H1 (cell line): ENCODE results near the gene NELL2. TPM values are rescaled to one million over a fixed set of nuclear protein-coding genes. Genes with fewer than 3 reads are reported as not detected.

Experiments
- CTCF ChIA-PET: fragments of 300-600 bp; sonication (Branson Sonifier 250); formaldehyde crosslinking; loops from one replicate; lab custom pipeline; 2021; ENCODE audit not compliant: partially characterized antibody; lab: Charles Lee
- POLR2A ChIA-PET: fragments of 300-600 bp; sonication (Branson Sonifier 250); formaldehyde crosslinking; loops from one replicate; lab custom pipeline; 2021; ENCODE audit warnings: inconsistent platforms; ENCODE audit not compliant: partially characterized antibody; lab: Charles Lee
- DNase-seq, 2 experiments: peaks; one replicate each; pipeline versions ENCODE4 v3.0.0 to v3.0.0-alpha.2; 2010 to 2022; ENCODE audit warnings: low spot score in 2 of 2, low read depth in 1 of 2, mixed read lengths in 1 of 2
- FAIRE-seq: peaks from 2 replicates; lab custom pipeline; 2011; peaks lifted over from hg19 to GRCh38; lab: Jason Lieb, UNC
- H2AFZ ChIP-seq: 2 replicates; pipeline ENCODE4 v1.8.1; 2012; ENCODE audit warnings: low read length, inconsistent platforms
- H2AK5ac ChIP-seq: 2 replicates; pipeline ENCODE4 v1.6.1; 2013; ENCODE audit warnings: low read depth, low read length
- H2BK120ac ChIP-seq: replicated peaks from 2 replicates; pipeline ENCODE3; 2013; ENCODE audit warnings: low read depth, low read length, inconsistent platforms
- H2BK12ac ChIP-seq: 2 replicates; pipeline ENCODE4 v1.6.1; 2013; ENCODE audit warnings: low read depth, low read length
- H2BK15ac ChIP-seq: 2 replicates; pipeline ENCODE4 v1.6.1; 2013; ENCODE audit warnings: low read length
- H2BK20ac ChIP-seq: 2 replicates; pipeline ENCODE4 v1.6.1; 2013; ENCODE audit warnings: low read length
- H2BK5ac ChIP-seq: 2 replicates; pipeline ENCODE4 v1.6.1; 2013; ENCODE audit warnings: low read depth, low read length
- H3K14ac ChIP-seq: 2 replicates; pipeline ENCODE4 v1.6.1; 2013; ENCODE audit warnings: inconsistent platforms; ENCODE audit not compliant: insufficient read length
- H3K18ac ChIP-seq: 2 replicates; pipeline ENCODE4 v1.6.1; 2013; ENCODE audit warnings: low read length; ENCODE audit errors: extremely low read depth
- H3K23ac ChIP-seq: 2 replicates; pipeline ENCODE4 v1.6.1; 2013; ENCODE audit warnings: inconsistent platforms; ENCODE audit not compliant: insufficient read length
- H3K23me2 ChIP-seq: 2 replicates; pipeline ENCODE4 v1.6.1; 2013; ENCODE audit warnings: low read depth, low read length
- H3K27ac ChIP-seq: 2 replicates; pipeline ENCODE4 v1.6.1; 2011; ENCODE audit warnings: low read depth, low read length, inconsistent platforms
- H3K27me3 ChIP-seq, 4 experiments: replicated peaks in 1 of 4; 1 replicate in 1 of 4; 2 replicates in 3 of 4; pipeline versions ENCODE4 v1.6.1 to v1.8.1; 2011 to 2013; ENCODE audit warnings: low read length in 3 of 4, mild to moderate bottlenecking in 3 of 4, inconsistent platforms in 2 of 4, mixed read lengths in 2 of 4, moderate library complexity in 1 of 4; ENCODE audit not compliant: control insufficient read depth in 3 of 4, insufficient read depth in 3 of 4; ENCODE audit errors: extremely low read depth in 1 of 4
- H3K36me3 ChIP-seq, 4 experiments: 2 replicates each; pipeline versions ENCODE4 v1.6.1 to v1.8.1; 2011 to 2013; ENCODE audit warnings: mild to moderate bottlenecking in 4 of 4, low read length in 3 of 4, moderate library complexity in 2 of 4, control low read depth in 1 of 4, inconsistent platforms in 1 of 4; ENCODE audit not compliant: insufficient read depth in 4 of 4, control insufficient read depth in 2 of 4
- H3K4ac ChIP-seq: replicated peaks from 2 replicates; pipeline ENCODE3; 2013; ENCODE audit warnings: low read length, low read depth, mixed read lengths, inconsistent platforms; ENCODE audit not compliant: insufficient read length
- H3K4me1 ChIP-seq, 4 experiments: replicated peaks in 1 of 4; 1 replicate in 1 of 4; 2 replicates in 3 of 4; pipeline versions ENCODE4 v1.6.1 to v1.8.1; 2011 to 2013; ENCODE audit warnings: low read length in 3 of 4, inconsistent platforms in 2 of 4, mixed read lengths in 1 of 4; ENCODE audit not compliant: insufficient read depth in 4 of 4, control insufficient read depth in 3 of 4
- H3K4me2 ChIP-seq, 2 experiments: 2 replicates each; pipeline versions ENCODE4 v1.6.1 to v1.8.1; 2011 to 2013; ENCODE audit warnings: low read depth in 2 of 2, low read length in 2 of 2, control low read depth in 1 of 2, inconsistent platforms in 1 of 2, mild to moderate bottlenecking in 1 of 2; ENCODE audit not compliant: insufficient read depth in 1 of 2
- H3K4me3 ChIP-seq, 4 experiments: fragments of 200-600, 300-600 bp in 1 of 4; sonication (generic), shearing (Covaris generic), sonication (Bioruptor Twin) in 1 of 4; 2 replicates each; pipeline versions ENCODE4 v1.5.1 to v1.8.1; 2011 to 2016; ENCODE audit warnings: low read length in 4 of 4, low read depth in 3 of 4, control low read depth in 2 of 4, inconsistent platforms in 2 of 4, mild to moderate bottlenecking in 2 of 4, mixed read lengths in 1 of 4, moderate library complexity in 1 of 4; ENCODE audit not compliant: insufficient read depth in 2 of 4; ENCODE audit errors: extremely low read depth in 1 of 4
- H3K56ac ChIP-seq: replicated peaks from 2 replicates; pipeline ENCODE3; 2013; ENCODE audit warnings: low read depth, mild to moderate bottlenecking, mixed read lengths, low read length, inconsistent platforms; ENCODE audit not compliant: insufficient read length
- H3K79me1 ChIP-seq: 2 replicates; pipeline ENCODE4 v1.6.1; 2013; ENCODE audit warnings: low read depth, low read length, control low read depth
- H3K79me2 ChIP-seq, 2 experiments: 2 replicates each; pipeline versions ENCODE4 v1.6.1 to v1.8.1; 2012 to 2013; ENCODE audit warnings: low read length in 2 of 2, mild to moderate bottlenecking in 2 of 2, inconsistent platforms in 1 of 2; ENCODE audit not compliant: insufficient read depth in 2 of 2, control insufficient read depth in 1 of 2
- H3K9ac ChIP-seq, 4 experiments: replicated peaks in 1 of 4; 1 replicate in 1 of 4; 2 replicates in 3 of 4; pipeline versions ENCODE4 v1.6.1 to v1.8.1; 2011 to 2013; ENCODE audit warnings: low read depth in 3 of 4, low read length in 3 of 4, control low read depth in 2 of 4, mild to moderate bottlenecking in 2 of 4, moderate library complexity in 2 of 4, inconsistent platforms in 1 of 4; ENCODE audit errors: extremely low read depth in 1 of 4
- H3K9me3 ChIP-seq, 2 experiments: 2 replicates each; pipeline versions ENCODE4 v1.6.1 to v1.8.1; 2012 to 2013; ENCODE audit warnings: mild to moderate bottlenecking in 2 of 2, moderate library complexity in 2 of 2, control low read depth in 1 of 2, inconsistent platforms in 1 of 2, low read depth in 1 of 2, low read length in 1 of 2, mixed read lengths in 1 of 2; ENCODE audit not compliant: insufficient read depth in 2 of 2
- H4K20me1 ChIP-seq, 2 experiments: replicated peaks in 1 of 2; 2 replicates each; pipeline versions ENCODE3 to v1.8.1; 2011 to 2013; ENCODE audit warnings: inconsistent platforms in 2 of 2, low read length in 2 of 2, mild to moderate bottlenecking in 1 of 2; ENCODE audit not compliant: insufficient read depth in 2 of 2, control insufficient read depth in 1 of 2
- H4K5ac ChIP-seq: 2 replicates; pipeline ENCODE4 v1.6.1; 2013; ENCODE audit warnings: low read length, low read depth, mixed read lengths, inconsistent platforms; ENCODE audit not compliant: insufficient read length
- H4K8ac ChIP-seq: 2 replicates; pipeline ENCODE4 v1.8.0; 2013; ENCODE audit warnings: mild to moderate bottlenecking, moderate library complexity, low read length, inconsistent platforms; ENCODE audit not compliant: insufficient read depth; ENCODE audit errors: extremely low read depth
- H4K91ac ChIP-seq: replicated peaks from 2 replicates; pipeline ENCODE3; 2013; ENCODE audit warnings: low read length, mixed read lengths, inconsistent platforms; ENCODE audit not compliant: insufficient read length
- NRF1 ChIP-seq: IDR thresholded peaks from 2 replicates; pipeline ENCODE4 v1.6.1; 2011; ENCODE audit warnings: mild to moderate bottlenecking, low read depth, low read length, improper control_type of control experiment
- RXRA ChIP-seq: IDR thresholded peaks from 2 replicates; pipeline ENCODE4 v1.6.1; 2011; ENCODE audit warnings: low read depth, mild to moderate bottlenecking, low read length, moderate library complexity; ENCODE audit not compliant: insufficient read depth
- polyA plus RNA-seq, 7 experiments: library from polyadenylated mRNA; depleted of rRNA in 3 of 7; stranded (reverse) in 5 of 7; unstranded in 2 of 7; fragments of >200 nt in 5 of 7; fragments of 200-250 nt in 2 of 7; gene quantifications; 1 replicate in 5 of 7; 2 replicates in 1 of 7; 4 replicates in 1 of 7; pipeline versions ENCODE4 v1.2.1 to v1.2.3, GENCODE V29; 2011 to 2013; ENCODE audit warnings: missing spikeins in 2 of 7, mixed read lengths in 2 of 7
- total RNA-seq: library from RNA; stranded (reverse); fragmentation: NEBNext Ultra II Directional; extraction: Animal tissue kit (Norgen Biotek cat#: 25700); gene quantifications from 2 replicates; pipeline ENCODE4 v1.2.1, GENCODE V29; 2021

Gene NELL2
- total and polyA plus RNA-seq, 2 of the 8 experiments (the other 6 are each of a cell fraction or from before 2014, with no cell fraction given): 54.2 to 56.8 TPM

DNA sequence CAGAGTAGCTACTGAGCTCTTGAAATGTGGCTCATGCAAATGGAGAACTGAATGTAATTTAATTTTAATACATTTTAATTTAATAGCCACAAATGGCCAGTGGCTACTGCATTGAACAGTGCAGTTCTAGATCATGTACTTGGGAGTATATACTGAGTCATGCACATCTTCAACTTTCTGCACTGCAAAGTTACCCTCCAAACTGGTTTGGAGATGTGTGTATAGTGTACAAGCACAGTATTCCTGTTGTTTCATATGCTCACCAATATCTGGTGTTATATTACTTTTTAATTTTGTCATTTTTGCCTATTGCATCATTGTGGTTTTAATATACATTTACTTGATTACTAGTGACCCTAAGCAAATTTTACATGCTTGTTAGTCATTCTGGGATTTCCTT, 372.8 kb downstream of the NELL2 start:
- no peaks in the 10 kb centered on the region for H4K20me1 ChIP-seq
- no peak overlapping the region for H3K56ac ChIP-seq
- no peak overlapping the region for H2BK20ac ChIP-seq
- ChIA-PET POLR2A (no interaction called here), CTCF (interaction anchor here (0.9 kb wide), 1 partner anchor 22 kb away, joined by 3 read pairs; no protein-coding TSS in a partner anchor)
- no peak for DNase-seq
- no peak overlapping the region for H3K4me2 ChIP-seq
- no peak overlapping the region for H2BK5ac ChIP-seq
- H3K79me1 ChIP-seq: no peaks in the 10 kb centered on the region
- no peak overlapping the region for H3K9ac ChIP-seq
- no peak overlapping the region for H2BK12ac ChIP-seq
- H3K9me3 ChIP-seq: peaks cover 0 to 10% of the 10 kb centered on the region in 2 experiments; a peak in 1 of 4 replicates
- FAIRE-seq: no peak
- H2BK15ac ChIP-seq: no peak overlapping the region
- no peak overlapping the region for H2AFZ ChIP-seq
- H3K79me2 ChIP-seq: no peaks in the 10 kb centered on the region
- H3K27me3 ChIP-seq: no peaks in the 10 kb centered on the region
- H3K23me2 ChIP-seq: no peaks in the 10 kb centered on the region
- no peak overlapping the region for H4K91ac ChIP-seq
- no peak overlapping the region for H3K18ac ChIP-seq
- no peak for TF ChIP-seq RXRA
- TF ChIP-seq NRF1: no peak
- no peak overlapping the region for H4K5ac ChIP-seq
- H3K27ac ChIP-seq: no peak overlapping the region
- H3K4me1 ChIP-seq: no peaks in the 10 kb centered on the region
- no peak overlapping the region for H3K4ac ChIP-seq
- no peak overlapping the region for H4K8ac ChIP-seq
- no peak overlapping the region for H3K14ac ChIP-seq
- H2BK120ac ChIP-seq: no peak overlapping the region
- no peak overlapping the region for H2AK5ac ChIP-seq
- H3K36me3 ChIP-seq: no peaks in the 10 kb centered on the region; a peak in 1 of 8 replicates
- H3K23ac ChIP-seq: no peak overlapping the region
- no peak overlapping the region for H3K4me3 ChIP-seq
